NCI-H146 treated with DMSO at 0.1 percent for 48 hours (cell line): ENCODE data around the gene TMPRSS3.
"Not testable (repeated sequence)": the region's sequence is repeated elsewhere in the genome, so short reads cannot be mapped to it uniquely, and the experiment has no call there.

ENCODE experiments used
- DNase-seq: peaks from one replicate; lab custom pipeline; 2025; ENCODE audit not compliant: unreplicated experiment; lab: John Stamatoyannopoulos, UW

Gene TMPRSS3

DNA sequence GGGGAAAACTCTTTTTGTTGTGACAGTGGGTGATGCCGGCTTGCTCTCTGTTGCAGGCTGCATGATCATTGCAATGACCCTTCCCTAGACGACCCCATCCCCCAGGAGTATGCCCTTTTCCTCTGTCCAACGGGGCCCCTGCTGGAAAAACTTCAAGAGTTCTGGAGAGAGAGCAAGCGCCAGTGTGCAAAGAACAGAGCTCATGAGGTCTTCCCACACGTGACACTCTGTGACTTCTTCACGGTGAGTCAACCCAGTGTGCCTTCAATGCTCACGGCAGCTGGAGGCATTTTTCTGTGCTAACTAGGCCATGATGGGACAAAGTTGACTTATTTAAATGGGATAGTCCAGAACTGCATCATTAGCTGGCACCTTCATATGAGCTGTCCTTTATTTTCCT lies 13.5 kb upstream of the TMPRSS3 start:
- DNase-seq, result no peak

DNA sequence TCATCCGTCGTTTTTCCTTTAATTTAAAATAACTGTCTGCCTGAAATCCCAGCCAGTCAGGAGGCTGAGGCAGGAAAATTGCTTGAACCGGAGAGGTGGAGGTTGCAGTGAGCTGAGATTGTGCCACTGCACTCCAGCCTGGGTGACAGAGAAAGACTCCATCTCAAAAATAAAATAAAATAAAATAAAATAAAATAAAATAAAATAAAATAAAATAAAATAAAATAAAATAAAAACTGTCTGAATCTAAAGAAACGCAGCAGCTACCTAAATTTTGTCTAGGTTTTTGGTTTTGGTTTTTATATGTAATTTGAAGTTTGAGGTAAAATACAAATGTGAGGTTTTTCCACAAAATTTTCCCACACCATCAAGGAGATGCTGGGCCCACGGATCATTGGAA lies 12.9 kb upstream of the TMPRSS3 start:
- not testable (repeated sequence) for DNase-seq

- DNase-seq, result no peak
Observed at GRCh38 chr21:42407476-42407875, 11.6 kb upstream of the TMPRSS3 start.

DNA sequence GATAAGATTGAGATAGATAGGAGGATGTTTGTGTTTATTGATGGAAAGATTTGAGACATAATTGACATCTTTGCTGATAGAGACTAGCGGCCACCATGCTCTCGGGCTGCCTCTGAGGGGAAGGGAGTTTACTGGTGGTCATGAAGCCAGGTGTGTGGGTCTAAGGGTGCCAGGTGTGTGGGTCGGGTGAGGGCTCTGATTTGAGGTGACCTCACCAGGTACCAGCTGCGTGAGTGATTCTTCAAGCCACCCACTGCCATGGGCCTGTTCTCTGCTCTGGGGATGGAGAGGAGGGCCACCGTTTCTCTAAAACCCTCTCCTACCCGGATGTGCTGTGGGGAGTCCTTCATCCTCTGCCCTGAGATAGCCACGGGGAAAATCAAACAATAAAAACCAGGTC lies 11.0 kb upstream of the TMPRSS3 start:
- no peak for DNase-seq

DNA sequence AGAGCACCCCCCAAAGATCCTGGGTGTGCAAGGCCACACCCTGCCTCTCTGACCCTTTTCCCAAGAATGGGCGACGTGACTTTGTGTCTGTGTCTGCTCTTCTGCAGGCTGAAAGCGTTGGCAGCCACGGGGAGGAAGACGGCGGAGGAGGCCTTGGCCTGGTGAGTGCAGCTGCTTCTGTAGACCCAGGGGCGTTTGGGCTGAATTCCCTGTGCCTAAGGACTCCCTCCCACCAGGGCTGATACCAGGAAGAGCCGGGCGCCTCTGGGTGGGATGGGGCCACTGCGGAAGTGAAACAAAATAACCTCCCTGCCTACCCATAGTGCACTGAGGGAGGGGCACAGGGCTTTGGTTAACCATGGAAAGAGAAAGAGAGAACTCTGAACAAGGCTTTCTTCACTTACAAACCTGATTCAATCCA lies 10.4 kb upstream of the TMPRSS3 start:
- DNase-seq, result no peak

DNA sequence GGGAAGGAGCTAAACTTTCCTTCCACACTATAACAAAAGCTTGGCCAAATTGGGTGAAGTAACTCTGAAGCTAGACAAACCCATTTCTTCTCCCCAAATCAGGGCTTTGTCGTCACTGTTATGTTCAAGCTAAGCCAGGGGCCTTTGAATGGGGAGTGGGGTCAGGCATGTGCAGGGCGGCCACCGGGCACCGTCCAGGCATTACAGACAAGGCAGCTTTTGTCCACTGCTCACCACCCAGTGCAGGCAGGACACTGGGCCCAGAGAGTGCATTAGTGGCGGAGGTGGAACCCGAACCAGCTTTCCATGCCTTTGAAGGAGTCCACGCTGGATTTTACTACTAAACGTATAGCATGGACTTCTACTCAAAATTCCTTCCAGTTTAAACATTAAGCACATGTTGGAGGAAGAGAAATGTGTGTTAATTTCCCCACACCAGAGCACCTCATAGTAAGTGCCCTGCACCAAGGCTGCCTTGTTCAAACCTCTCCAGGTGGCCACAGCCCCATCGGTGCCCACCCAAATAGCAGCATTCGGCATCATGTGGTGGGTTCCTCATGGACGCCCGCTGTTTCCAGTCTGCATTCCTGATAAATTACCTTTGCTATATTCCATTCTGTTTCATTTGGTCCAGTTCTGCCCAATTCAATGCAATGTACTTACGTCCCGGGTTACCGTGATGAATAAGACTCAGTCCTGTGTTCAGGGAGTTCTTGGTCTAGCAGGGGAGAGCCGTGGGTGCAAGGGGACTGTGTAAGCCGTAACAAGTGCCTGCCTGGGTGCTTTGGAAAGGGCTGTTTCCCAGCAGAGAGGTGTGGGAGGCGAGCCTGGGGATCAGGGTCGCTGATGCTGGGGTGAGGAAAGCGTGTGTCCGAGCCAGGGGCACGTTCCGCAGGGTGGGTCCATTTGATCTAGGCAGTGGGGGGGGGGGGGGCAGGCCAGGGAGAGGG lies 9.5 kb upstream of the TMPRSS3 start:
- no peak for DNase-seq

DNA sequence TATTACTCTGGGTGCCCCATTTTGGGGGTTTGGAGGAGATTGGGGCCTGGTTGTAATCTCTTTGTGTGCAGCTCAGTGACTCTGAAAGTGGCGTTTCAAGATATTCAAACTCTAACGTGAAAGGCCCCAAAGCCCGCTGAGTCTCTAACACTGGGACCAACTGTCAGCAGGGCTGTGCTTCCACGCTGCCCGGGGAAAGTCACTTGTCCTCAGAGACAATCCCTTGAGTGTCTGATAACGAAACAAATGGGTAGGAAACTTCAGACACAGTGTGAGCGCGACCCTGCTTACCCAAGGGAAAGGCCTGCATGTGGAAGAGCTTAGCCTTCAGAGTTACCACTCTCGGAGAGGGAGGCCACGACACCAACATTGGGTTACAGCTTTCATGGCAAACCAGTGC lies 8.7 kb upstream of the TMPRSS3 start:
- DNase-seq, result no peak

DNA sequence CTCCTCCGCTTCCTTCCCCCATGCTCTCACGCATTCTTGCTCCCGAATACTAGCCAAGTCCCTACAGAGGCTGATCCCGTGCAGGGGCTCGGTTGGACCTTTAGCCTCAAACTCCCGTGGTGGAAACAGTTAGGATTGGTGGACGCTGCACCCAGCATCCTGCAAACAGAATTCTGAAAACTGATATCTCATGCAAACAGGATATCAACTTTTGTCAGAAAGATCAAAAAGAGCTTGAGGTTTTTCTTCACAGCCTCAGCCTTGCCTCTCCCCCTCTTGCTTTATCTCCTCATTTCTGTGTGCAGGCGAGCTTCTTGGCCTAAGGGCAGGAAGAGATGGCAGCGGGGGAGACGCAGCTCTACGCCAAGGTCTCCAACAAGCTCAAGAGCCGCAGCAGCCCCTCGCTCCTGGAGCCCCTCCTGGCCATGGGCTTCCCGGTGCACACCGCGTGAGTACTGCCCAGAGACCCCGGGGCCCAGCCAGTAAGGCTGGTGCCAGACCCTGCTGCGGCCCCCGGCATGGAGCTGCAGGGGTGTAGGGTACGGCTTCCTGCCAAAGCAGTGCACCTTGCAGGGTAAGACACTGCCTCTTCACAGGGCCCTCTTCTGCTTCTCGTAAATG lies 7.9 kb upstream of the TMPRSS3 start, which contains the start of gene UBASH3A:
UBASH3A (plus strand) TSS at position 292 of the 621 bp plus-strand sequence; CDS start at position 336, 44 bp downstream.
- DNase-seq, result no peak

DNA sequence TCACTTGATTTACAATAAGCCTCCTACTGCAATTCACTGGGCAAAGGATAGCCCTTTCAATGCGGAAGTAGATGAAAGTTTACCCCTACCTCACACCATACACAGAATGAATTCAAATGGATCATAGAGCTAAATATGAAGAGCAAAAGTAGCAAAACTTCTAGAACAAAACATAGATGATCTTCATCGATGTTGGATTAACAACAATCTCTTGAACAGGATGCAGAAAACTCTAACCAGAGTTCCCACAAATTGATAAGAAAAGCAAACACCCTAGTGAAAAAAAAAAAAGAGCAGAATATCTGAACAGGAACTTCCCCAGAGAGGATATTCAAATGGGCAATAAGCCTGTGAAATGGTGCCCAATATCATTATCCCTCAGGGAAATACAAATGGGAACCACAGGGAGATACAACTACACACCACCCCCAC lies 6.0 kb upstream of the TMPRSS3 start:
- DNase-seq, result no peak

DNA sequence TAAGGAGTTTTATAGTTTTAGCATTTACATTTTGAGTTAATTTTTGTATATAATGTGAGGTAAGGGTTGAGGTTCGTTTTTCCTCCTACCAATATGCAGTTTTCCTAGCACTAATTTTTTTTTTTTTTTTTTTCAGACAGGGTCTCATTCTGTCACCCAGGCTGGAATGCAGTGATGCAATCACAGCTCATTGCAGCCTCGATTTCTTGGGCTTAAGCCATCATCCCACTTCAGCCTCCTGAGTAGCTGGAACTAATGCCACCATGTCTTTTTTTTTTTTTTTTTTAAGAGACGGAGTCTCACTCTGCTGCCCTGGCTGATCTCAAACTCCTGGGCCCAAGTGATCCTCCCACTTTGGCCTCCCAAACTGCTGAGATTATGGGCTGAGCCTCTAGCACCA lies 5.3 kb upstream of the TMPRSS3 start:
- DNase-seq, result no peak

DNA sequence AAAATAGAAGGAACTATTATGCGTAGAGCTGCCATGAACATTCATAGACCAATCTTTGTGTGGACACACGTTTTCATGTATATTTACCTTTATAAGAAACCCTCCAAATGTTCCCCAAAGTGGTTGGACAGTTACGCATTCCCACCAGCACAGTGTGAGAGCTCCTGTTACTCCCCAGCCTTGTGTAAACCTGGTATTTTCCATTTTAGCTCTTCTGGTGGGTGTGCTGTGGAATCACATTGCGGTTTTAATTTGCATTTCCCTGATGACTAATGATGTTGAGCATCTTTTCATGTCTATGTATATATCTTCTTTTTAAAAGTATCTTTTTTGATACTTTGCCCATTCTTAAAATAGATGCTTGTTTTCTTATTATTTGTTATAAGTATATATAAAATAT lies 4.7 kb upstream of the TMPRSS3 start:
- no peak for DNase-seq

DNA sequence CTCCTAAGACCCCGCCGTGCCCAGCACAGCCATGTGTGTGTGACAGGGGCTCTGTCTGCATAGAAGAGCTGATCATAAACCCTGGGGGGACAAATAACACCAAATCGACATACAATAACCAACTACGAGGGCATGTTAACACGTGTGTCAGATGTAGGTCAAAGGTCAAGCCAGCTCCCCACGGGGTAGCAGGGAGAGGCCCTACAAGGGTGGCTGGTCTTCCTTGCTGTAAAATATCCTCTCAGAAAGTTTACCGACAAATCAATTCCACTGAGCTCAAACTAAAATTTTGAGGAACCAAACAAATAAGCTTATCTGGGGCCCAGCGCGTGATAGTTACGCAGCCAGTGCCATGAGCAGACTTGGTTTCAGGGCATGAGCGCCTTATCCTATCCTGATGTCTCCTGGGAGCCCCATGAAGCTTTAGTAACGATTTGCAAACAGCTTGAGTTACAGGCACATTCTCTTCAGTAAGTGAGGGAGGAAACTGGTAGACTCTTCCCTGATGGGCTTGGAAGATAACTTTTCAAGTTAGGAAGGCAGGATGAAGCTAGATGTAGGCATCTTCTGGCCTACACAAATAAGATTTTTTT lies 2.7 kb upstream of the TMPRSS3 start:
- DNase-seq, result no peak

DNA sequence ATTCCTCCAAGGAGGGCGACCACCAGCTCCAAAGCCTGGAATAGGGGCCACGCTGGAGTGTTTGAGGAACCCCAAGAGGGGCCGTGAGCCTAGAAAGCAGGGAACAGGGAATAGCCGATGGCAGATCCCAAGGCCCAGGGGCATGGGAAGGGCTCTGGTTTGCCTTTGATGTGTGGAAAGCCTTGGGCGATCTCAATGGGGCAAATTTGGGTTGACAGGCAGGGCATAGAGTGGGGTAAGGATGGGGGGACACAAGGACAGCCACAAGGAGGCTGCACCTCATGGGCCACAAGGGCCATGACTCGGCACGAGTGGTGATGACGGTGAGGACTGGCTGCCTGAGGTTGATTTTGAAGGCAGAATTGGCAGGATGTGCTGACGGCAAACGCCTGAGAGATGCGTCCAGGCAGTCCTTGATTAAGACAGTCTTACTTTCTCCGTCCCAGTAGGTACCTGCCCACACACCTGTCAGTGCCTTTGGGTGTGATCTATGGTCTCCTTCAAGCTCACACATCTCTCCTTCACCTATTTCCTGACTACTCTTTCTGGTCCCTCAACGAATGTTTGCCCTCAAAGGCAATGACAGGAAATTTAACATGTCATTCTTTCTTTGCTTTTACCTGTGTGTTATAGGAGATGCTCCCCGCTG lies 2.0 kb upstream of the TMPRSS3 start:
- DNase-seq, result no peak

- DNase-seq, result no peak
Observed at GRCh38 chr21:42396799-42397745, 1.2 kb upstream of the TMPRSS3 start.

- no peak for DNase-seq
Observed at GRCh38 chr21:42395302-42395701, 550 bp downstream of the TMPRSS3 start.

GRCh38 chr21:42393443-42393950 lies 2.4 kb downstream of the TMPRSS3 start:
- DNase-seq, result no peak

- no peak for DNase-seq
Observed at GRCh38 chr21:42392731-42393442, 3.0 kb downstream of the TMPRSS3 start.

GRCh38 chr21:42391297-42391696 lies 4.6 kb downstream of the TMPRSS3 start:
- DNase-seq, result no peak

DNA sequence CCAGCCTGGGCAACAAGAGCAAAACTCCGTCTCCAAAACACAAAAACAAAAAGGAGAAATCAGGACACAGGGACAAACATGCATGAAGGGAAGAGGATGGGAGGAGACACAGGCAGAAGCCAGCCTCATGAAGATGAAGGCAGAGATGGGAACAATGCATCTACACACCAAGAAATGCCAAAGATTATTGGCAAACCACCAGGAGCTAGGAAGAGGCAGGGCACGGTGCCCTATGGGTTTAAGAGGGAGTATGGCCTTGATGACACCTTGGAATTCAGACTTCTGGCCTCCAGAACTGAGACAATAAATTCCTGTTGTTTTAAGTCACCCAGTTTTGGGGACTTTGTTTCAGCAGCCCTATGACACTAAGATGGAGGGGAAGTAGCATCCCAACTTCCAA lies 5.2 kb downstream of the TMPRSS3 start:
- no peak for DNase-seq
